Measurements from ENCODE around the gene DUSP18. TPM values are rescaled to one million over a fixed set of nuclear protein-coding genes. Genes with fewer than 3 reads are reported as not detected.

Gene DUSP18
- total and polyA plus RNA-seq, 2 of the 4 experiments (the other 2 are of a cell fraction), result 14.9 TPM

DNA sequence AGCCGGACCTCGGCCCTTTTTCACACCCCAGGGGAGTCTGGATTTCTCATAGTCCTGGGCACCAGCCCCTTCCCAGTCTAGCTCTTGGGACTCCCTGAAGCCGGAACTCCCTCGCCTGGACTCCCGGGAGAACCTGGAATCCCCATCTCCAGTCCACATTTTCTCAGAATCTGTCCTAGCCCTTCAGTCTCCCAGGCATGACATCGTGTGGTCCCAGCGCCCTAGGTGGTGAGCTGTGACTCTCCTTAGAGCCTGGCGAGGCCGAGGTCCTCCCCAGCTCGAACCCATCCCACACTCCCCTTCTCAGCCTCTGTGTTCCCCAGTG is 673 bp upstream of the DUSP18 start:
- 80% methylated on average over 1 of the region's 10 CpGs; no CpG with 5 or more reads in 1 of the 2 experiments for WGBS, 2 experiments (ENCODE audit: extremely low coverage in 2 of 2, insufficient read length in 1 of 2)
- Histone ChIP-seq H3K4me1 (ENCODE audit: control insufficient read depth, insufficient read depth, low read length) (no peaks in the 10 kb centered on the region), H4K20me1 (ENCODE audit: insufficient read depth, low read length) (no peaks in the 10 kb centered on the region), H2AK9ac (replicated peaks; ENCODE audit: low read depth, low read length, poor library complexity) (peak overlapping the region; percentile 47), H2BK15ac (ENCODE audit: low read depth, low read length) (no peak overlapping the region), H4K5ac (ENCODE audit: low read depth, low read length) (no peak overlapping the region), H3K27ac (ENCODE audit: insufficient read depth, low read length) (no peak overlapping the region; the same call in 1 of the 2 replicates), H3K56ac (ENCODE audit: extremely low read depth, insufficient read depth, low read length) (no peak overlapping the region), H3K4me3 (ENCODE audit: insufficient read depth, low read depth, low read length) (peak overlapping the region; percentile 76), H2BK20ac (ENCODE audit: low read depth, low read length) (no peak overlapping the region), H3K18ac (ENCODE audit: low read depth, low read length) (no peak overlapping the region), H3K9me1 (ENCODE audit: insufficient read depth, low read length) (no peaks in the 10 kb centered on the region), H3K4ac (ENCODE audit: low read depth, low read length) (no peak overlapping the region; the same call in 1 of the 2 replicates), H4K91ac (ENCODE audit: insufficient read depth, low read depth, low read length) (no peak overlapping the region), H2BK5ac (ENCODE audit: low read depth, low read length, poor library complexity, severe bottlenecking) (no peak overlapping the region), H4K8ac (ENCODE audit: low read depth in 2 of 2, low read length in 2 of 2) (peak overlapping the region in 1 of 2 experiments; percentile 75; a peak in 2 of 4 replicates), H2BK120ac (ENCODE audit: low read depth, low read length) (no peak overlapping the region), H3K4me2 (ENCODE audit: low read depth, low read length) (peak overlapping the region; percentile 71), H3K9me3 (ENCODE audit: control insufficient read depth, insufficient read depth, low read length) (no peaks in the 10 kb centered on the region), H3K14ac (replicated peaks; ENCODE audit: low read depth, low read length) (peak overlapping the region; percentile 86; the same call in 1 of the 2 replicates), H3K23ac (ENCODE audit: low read depth, low read length) (peak overlapping the region; percentile 72), H2AFZ (replicated peaks; ENCODE audit: low read length, poor library complexity) (peak overlapping the region; percentile 98), H3K79me1 (ENCODE audit: low read depth in 1 of 2, low read length in 2 of 2) (peaks cover 0 to 12% of the 10 kb centered on the region in 2 experiments; a peak in 1 of 4 replicates), H2AK5ac (ENCODE audit: low read depth, low read length) (peak overlapping the region; percentile 7; the same call in 1 of the 2 replicates), H3K9ac (ENCODE audit: low read depth, low read length) (no peak overlapping the region), H3K27me3 (ENCODE audit: control insufficient read depth, insufficient read depth, low read length) (no peaks in the 10 kb centered on the region), H3K36me3 (ENCODE audit: control insufficient read depth, insufficient read depth, low read length) (peaks cover 6% of the 10 kb centered on the region; the same call in 1 of the 2 replicates)
- no TSS peak for BruUV-seq (replicated peaks)
- DNase-seq, result no peak
- POLR2A ChIA-PET (ENCODE audit: unreplicated experiment), result no interaction called here
- no peak for ATAC-seq (ENCODE audit: low read depth)
- TF ChIP-seq SMC3 (IDR thresholded peaks at IDR 0.05; ENCODE audit: low read depth, low read length) (no peak), MAFK (IDR thresholded peaks at IDR 0.05; ENCODE audit: low read depth, low read length) (no peak), MAZ (IDR thresholded peaks at IDR 0.05; ENCODE audit: borderline replicate concordance, low read depth, low read length) (no peak), RFX5 (IDR thresholded peaks at IDR 0.05; ENCODE audit: low read depth, low read length) (no peak), MXI1 (IDR thresholded peaks at IDR 0.05; ENCODE audit: borderline replicate concordance, low read depth, low read length) (no peak), CTCF (conservative IDR thresholded peaks at IDR 0.05; ENCODE audit: low read depth, low read length) (no peak), USF2 (IDR thresholded peaks at IDR 0.05; ENCODE audit: low read depth, low read length) (no peak), NFE2L2 (IDR thresholded peaks at IDR 0.05; ENCODE audit: low read depth, low read length) (no peak), CEBPB (IDR thresholded peaks at IDR 0.05; ENCODE audit: low read depth, low read length) (no peak), POLR2A (IDR thresholded peaks at IDR 0.05; ENCODE audit: low read depth, low read length) (no peak), CHD1 (IDR thresholded peaks at IDR 0.05; ENCODE audit: low read depth, low read length) (no peak), RAD21 (IDR thresholded peaks at IDR 0.05; ENCODE audit: low read length) (no peak), FOS (IDR thresholded peaks at IDR 0.05; ENCODE audit: low read depth, low read length) (no peak), BHLHE40 (IDR thresholded peaks at IDR 0.05; ENCODE audit: low read depth, low read length) (no peak), RCOR1 (IDR thresholded peaks at IDR 0.05; ENCODE audit: insufficient replicate concordance, low read length) (no peak)
- TF ChIP-seq, protein P1, sequence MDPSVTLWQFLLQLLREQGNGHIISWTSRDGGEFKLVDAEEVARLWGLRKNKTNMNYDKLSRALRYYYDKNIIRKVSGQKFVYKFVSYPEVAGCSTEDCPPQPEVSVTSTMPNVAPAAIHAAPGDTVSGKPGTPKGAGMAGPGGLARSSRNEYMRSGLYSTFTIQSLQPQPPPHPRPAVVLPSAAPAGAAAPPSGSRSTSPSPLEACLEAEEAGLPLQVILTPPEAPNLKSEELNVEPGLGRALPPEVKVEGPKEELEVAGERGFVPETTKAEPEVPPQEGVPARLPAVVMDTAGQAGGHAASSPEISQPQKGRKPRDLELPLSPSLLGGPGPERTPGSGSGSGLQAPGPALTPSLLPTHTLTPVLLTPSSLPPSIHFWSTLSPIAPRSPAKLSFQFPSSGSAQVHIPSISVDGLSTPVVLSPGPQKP (IDR thresholded peaks at IDR 0.05; ENCODE audit: borderline replicate concordance, low read depth, low read length), result no peak
- CTCF ChIA-PET, result no interaction called here
- in situ Hi-C loops (cut with MboI; ENCODE audit: low sequenced_read_pairs), result no loop called here
- dilution Hi-C loops (cut with HindIII; ENCODE audit: low sequenced_read_pairs, unreplicated experiment), result no loop called here
- intact Hi-C loops (cut with micrococcal nuclease), result no loop called here
